PC-9 (cell line): ENCODE results near the gene ZNF215. TPM values are rescaled to one million over a fixed set of nuclear protein-coding genes. Genes with fewer than 3 reads are reported as not detected.

Experiments used
- BruUV-seq: library from RNA; stranded (reverse); fragments of 400-500 nt; replicated peaks from 2 replicates; lab custom pipeline; 2021; lab: Mats Ljungman, UMichigan
- CTCF ChIA-PET: fragments of 300-600 bp; sonication (Branson Sonifier 250); formaldehyde crosslinking; loops from one replicate; lab custom pipeline; 2022; ENCODE audit warnings: antibody characterized with exemption; lab: Charles Lee
- POLR2A ChIA-PET: fragments of 300-600 bp; sonication (Branson Sonifier 250); formaldehyde crosslinking; loops from one replicate; lab custom pipeline; 2022; ENCODE audit warnings: antibody characterized with exemption; ENCODE audit not compliant: unreplicated experiment; lab: Charles Lee
- DNase-seq, 2 experiments: peaks; one replicate each; pipeline versions ENCODE4 v3.0.0 to v3.0.0-alpha.2; 2015 to 2022; ENCODE audit warnings: mixed read lengths in 1 of 2
- H2AFZ ChIP-seq: fragments of 200-600 bp; sonication (generic); 2 replicates; pipeline ENCODE4 v1.8.1; 2017; ENCODE audit warnings: antibody characterized with exemption
- H3F3A ChIP-seq: fragments of 200-600 bp; sonication (generic); 2 replicates; pipeline ENCODE4 v1.8.1; 2017; ENCODE audit warnings: antibody characterized with exemption, mild to moderate bottlenecking, low read depth; ENCODE audit not compliant: insufficient read depth
- H3K27ac ChIP-seq: fragments of 200-600 bp; sonication (generic); 2 replicates; pipeline ENCODE4 v1.6.1; 2016; ENCODE audit warnings: mixed run types
- H3K27me3 ChIP-seq: fragments of 200-600 bp; sonication (generic); 2 replicates; pipeline ENCODE4 v1.6.1; 2016; ENCODE audit warnings: low read depth, mixed run types; ENCODE audit not compliant: insufficient read depth
- H3K36me3 ChIP-seq: fragments of 200-600 bp; sonication (generic); 2 replicates; pipeline ENCODE4 v1.6.1; 2016; ENCODE audit warnings: low read depth, mixed run types
- H3K4me1 ChIP-seq: fragments of 200-600 bp; sonication (generic); replicated peaks from 2 replicates; pipeline ENCODE4 v1.6.1; 2016; ENCODE audit warnings: mixed run types; ENCODE audit not compliant: insufficient read depth
- H3K4me2 ChIP-seq: fragments of 200-600 bp; sonication (generic); 2 replicates; pipeline ENCODE4 v1.6.1; 2017; ENCODE audit warnings: mixed run types
- H3K4me3 ChIP-seq: fragments of 200-600 bp; sonication (generic); 2 replicates; pipeline ENCODE4 v1.6.1; 2016; ENCODE audit warnings: mixed run types
- H3K79me2 ChIP-seq: fragments of 200-600 bp; sonication (generic); 2 replicates; pipeline ENCODE4 v1.6.1; 2017; ENCODE audit warnings: low read depth, mixed run types
- H3K9me2 ChIP-seq: fragments of 200-600 bp; sonication (generic); 2 replicates; pipeline ENCODE4 v1.8.1; 2017; ENCODE audit warnings: mild to moderate bottlenecking; ENCODE audit not compliant: insufficient read depth
- H3K9me3 ChIP-seq: fragments of 200-600 bp; sonication (generic); 2 replicates; pipeline ENCODE4 v1.8.1; 2016; ENCODE audit warnings: low read depth; ENCODE audit not compliant: insufficient read depth
- H4K20me1 ChIP-seq: fragments of 200-600 bp; sonication (generic); 2 replicates; pipeline ENCODE4 v1.8.1; 2017; ENCODE audit not compliant: insufficient read depth
- CTCF ChIP-seq: fragments of 200-600 bp; sonication (generic); conservative IDR thresholded peaks from 2 replicates; pipeline ENCODE4 v1.6.1; 2017; ENCODE audit warnings: mixed run types, antibody characterized with exemption, mild to moderate bottlenecking, moderate library complexity
- EZH2 ChIP-seq: fragments of 200-600 bp; sonication (generic); IDR thresholded peaks from 2 replicates; pipeline ENCODE4 v1.8.0; 2017; ENCODE audit warnings: antibody characterized with exemption, low read depth
- intact Hi-C: fragments of 100-400 bp; cut with micrococcal nuclease; formaldehyde crosslinking; loops from one replicate; pipeline ENCODE4 v1.10.0; 2022; ENCODE audit not compliant: unreplicated experiment
- total RNA-seq: library from RNA; stranded (reverse); gene quantifications from 2 replicates; pipeline ENCODE4 v1.2.3, GENCODE V29; 2021

ZNF215 gene
- total RNA-seq, 1 experiment from 2014 or later = 2.0 TPM

- Histone ChIP-seq H3K27ac (no peak overlapping the region), H3K4me3 (no peak overlapping the region), H2AFZ (no peak overlapping the region), H3K27me3 (no peaks in the 10 kb centered on the region), H3K9me2 (no peaks in the 10 kb centered on the region), H4K20me1 (no peaks in the 10 kb centered on the region), H3K9me3 (no peaks in the 10 kb centered on the region), H3F3A (no peaks in the 10 kb centered on the region), H3K36me3 (no peaks in the 10 kb centered on the region), H3K4me2 (no peak overlapping the region), H3K79me2 (no peaks in the 10 kb centered on the region), H3K4me1 (no peaks in the 10 kb centered on the region)
- ChIA-PET CTCF (no interaction called here), POLR2A (interaction anchor here (0.6 kb wide), 1 partner anchor 1866 kb away, joined by 4 read pairs; no protein-coding TSS in a partner anchor)
- no peak for DNase-seq
- intact Hi-C loops = no loop called here
- TF ChIP-seq CTCF = no peak
- BruUV-seq = no TSS peak
These were observed 37.4 kb upstream of the ZNF215 start for GRCh38 chr11:6888830-6889229.

GRCh38 chr11:6889835-6890234 lies 36.4 kb upstream of the ZNF215 start:
- no peaks in the 10 kb centered on the region for H3F3A ChIP-seq
- no peaks in the 10 kb centered on the region for H3K9me2 ChIP-seq
- intact Hi-C loops = no loop called here
- H3K27me3 ChIP-seq = no peaks in the 10 kb centered on the region
- no peaks in the 10 kb centered on the region for H4K20me1 ChIP-seq
- no peak overlapping the region for H3K4me2 ChIP-seq
- H3K27ac ChIP-seq = no peak overlapping the region
- H3K9me3 ChIP-seq = no peaks in the 10 kb centered on the region
- H3K4me3 ChIP-seq = no peak overlapping the region
- H3K36me3 ChIP-seq = no peaks in the 10 kb centered on the region
- no peak overlapping the region for H2AFZ ChIP-seq
- no peaks in the 10 kb centered on the region for H3K79me2 ChIP-seq
- H3K4me1 ChIP-seq = no peaks in the 10 kb centered on the region
- CTCF ChIA-PET = no interaction called here
- no peak for DNase-seq
- POLR2A ChIA-PET = no interaction called here
- BruUV-seq = no TSS peak
- TF ChIP-seq CTCF = no peak
- TF ChIP-seq EZH2 = no peak

- H3K27me3 ChIP-seq = no peaks in the 10 kb centered on the region
- intact Hi-C loops = no loop called here
- H3K36me3 ChIP-seq = no peaks in the 10 kb centered on the region
- H3K4me3 ChIP-seq = no peak within 1 kb of the TSS
- no peaks in the 10 kb centered on the region for H4K20me1 ChIP-seq
- DNase-seq = no peak
- POLR2A ChIA-PET = no interaction called here
- BruUV-seq = no TSS peak
- H3K4me1 ChIP-seq = no peaks in the 10 kb centered on the region
- H3K79me2 ChIP-seq = no peaks in the 10 kb centered on the region
- no peaks in the 10 kb centered on the region for H3F3A ChIP-seq
- CTCF ChIA-PET = no interaction called here
- no peak within 1 kb of the TSS for H2AFZ ChIP-seq
- H3K27ac ChIP-seq = no peak within 1 kb of the TSS
- no peak within 1 kb of the TSS for H3K4me2 ChIP-seq
- no peak for TF ChIP-seq CTCF
- TF ChIP-seq EZH2 = no peak
- H3K9me3 ChIP-seq = no peaks in the 10 kb centered on the region
- no peaks in the 10 kb centered on the region for H3K9me2 ChIP-seq
These were observed 33.8 kb upstream of the ZNF215 start, which contains the start of gene OR2D2 for GRCh38 chr11:6892400-6892799. Gene OR2D2 (minus strand): TSS chr11:6892500. CDS start chr11:6892500, 0 bp downstream.
